NCI-H748 (cell line): ENCODE data around the gene FAM47A.

Source experiments
- DNase-seq: peaks from one replicate; lab custom pipeline; 2025; ENCODE audit not compliant: unreplicated experiment; lab: John Stamatoyannopoulos, UW

The FAM47A gene

GRCh38 chrX:34132028-34132427, at the start of gene FAM47A:
Gene FAM47A (minus strand): TSS chrX:34132314. CDS start chrX:34132278, 36 bp downstream.
- no peak for DNase-seq

GRCh38 chrX:34147345-34147744, 15.2 kb upstream of the FAM47A start:
- DNase-seq = no peak

DNA sequence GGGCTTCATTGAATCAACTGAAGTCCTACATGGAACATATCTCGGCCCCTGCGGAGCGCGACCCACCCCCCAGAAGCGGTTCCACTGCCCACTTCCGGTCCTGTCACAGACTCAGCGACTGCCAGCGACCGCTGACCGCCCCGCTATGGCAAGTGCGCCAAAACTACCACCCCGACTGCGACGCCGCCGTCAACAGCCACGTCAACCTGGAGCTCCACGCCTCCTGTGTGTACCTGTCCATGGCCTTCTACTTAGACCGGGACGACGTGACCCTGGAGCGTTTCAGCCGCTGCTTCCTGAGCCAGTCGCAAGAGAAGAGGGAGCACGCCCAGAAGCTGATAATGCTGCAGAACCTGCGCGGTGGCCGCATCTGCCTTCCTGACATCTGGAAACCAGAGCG, 14.8 kb upstream of the FAM47A start:
- DNase-seq = no peak

DNA sequence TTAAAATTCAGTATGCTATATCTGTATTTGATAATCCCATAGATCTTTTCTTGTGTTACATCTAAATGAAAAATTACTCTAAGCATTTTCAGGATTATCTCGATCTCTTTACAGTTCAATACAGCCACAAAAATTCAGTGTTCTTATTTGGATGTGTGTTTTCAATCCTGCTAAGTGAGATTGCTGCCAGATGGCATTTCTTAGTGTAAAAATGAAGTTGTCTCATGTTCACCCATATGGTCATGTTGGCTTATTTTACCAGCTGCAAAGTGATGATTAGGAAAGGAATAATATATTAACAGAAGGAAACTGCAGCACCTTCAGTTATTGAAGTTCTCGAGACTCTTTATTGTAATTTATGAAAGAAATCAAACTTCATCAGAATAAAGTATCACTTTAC, 12.1 kb upstream of the FAM47A start:
- DNase-seq = no peak

GRCh38 chrX:34140816-34141215, 8.7 kb upstream of the FAM47A start:
- no peak for DNase-seq

- no peak for DNase-seq
Observed at GRCh38 chrX:34130980-34131744, 952 bp downstream of the FAM47A start.

DNA sequence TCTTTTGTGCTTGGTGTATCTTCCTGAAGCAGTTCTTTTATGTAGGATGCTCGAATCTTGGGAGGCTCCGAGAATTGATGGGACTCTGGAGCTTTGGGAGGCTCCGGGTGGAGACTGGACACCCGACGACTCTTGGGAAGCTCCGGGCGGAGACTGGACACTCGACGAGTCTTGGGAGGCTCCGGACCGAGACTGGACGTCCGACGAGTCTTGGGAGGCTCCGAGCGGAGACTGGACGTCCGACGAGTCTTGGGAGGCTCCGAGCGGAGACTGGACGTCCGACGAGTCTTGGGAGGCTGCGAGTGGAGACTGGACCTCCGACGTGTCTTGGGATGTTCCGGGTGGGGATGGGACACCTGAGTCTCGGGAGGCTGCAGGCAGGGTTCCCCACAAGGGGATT, 1.6 kb downstream of the FAM47A start:
- DNase-seq = no peak

DNA sequence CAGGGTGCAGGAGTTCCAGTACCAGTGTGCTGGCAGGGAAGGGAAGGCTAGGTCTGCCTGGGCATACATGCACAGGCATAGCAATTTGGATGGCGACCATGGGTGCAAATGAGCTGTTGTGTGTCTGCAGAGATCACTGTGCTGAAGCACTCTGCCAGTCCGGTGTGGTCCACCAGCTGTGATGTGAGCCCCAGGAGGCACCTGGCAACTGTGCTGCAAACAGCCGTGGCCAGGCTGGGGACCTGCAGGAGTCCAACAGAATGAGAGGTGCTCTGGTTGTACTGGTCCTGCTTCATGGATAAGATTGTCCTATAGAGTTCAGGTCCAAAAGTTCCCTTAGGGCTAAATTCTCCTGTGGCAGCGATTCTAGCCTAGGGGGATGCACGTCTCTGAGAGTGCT, 6.1 kb downstream of the FAM47A start:
- DNase-seq = no peak

- DNase-seq = no peak
Observed at GRCh38 chrX:34119122-34119521, 13.0 kb downstream of the FAM47A start.

DNA sequence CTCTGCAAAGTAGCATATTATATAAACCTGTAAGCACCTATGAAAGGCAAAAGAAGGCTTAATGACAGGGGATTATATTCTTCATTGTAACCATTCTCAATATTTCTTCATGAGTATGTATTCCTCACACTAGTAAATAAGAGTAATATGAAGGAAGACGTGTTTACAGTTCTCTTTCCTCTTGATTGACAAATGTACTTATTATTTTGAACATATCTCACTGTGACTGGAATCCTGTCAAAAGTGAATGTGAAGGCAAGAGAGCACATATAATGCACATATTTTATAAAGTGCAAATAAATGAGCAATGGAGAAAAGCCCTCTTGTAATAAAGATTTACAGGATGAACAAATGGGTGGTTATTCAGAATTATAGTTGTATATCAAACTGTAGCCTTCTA, 19.7 kb downstream of the FAM47A start:
- DNase-seq = no peak
